Mesenchymal stem cell (in vitro differentiated cells and primary cell): Measurements from ENCODE around the gene OCIAD2.
"Not testable (repeated sequence)": the region's sequence is repeated elsewhere in the genome, so short reads cannot be mapped to it uniquely, and the experiment has no call there.

Experiments
- DNase-seq: peaks from one replicate; pipeline ENCODE4 v3.0.0-alpha.2; 2013
- H2AFZ ChIP-seq: one replicate; pipeline ENCODE4 v1.6.1; 2013; ENCODE audit warnings: low read depth, mild to moderate bottlenecking, control low read depth, inconsistent platforms, low read length, moderate library complexity
- H2AK5ac ChIP-seq: 2 replicates; pipeline ENCODE4 v1.6.1; 2013; ENCODE audit warnings: low read length, moderate library complexity, mild to moderate bottlenecking, inconsistent platforms; ENCODE audit not compliant: severe bottlenecking
- H2BK120ac ChIP-seq: one replicate; pipeline ENCODE4 v1.6.1; 2013; ENCODE audit warnings: low read depth, mild to moderate bottlenecking, inconsistent platforms, low read length, moderate library complexity
- H2BK12ac ChIP-seq, 2 experiments: one replicate each; pipeline ENCODE4 v1.6.1; 2013; ENCODE audit warnings: inconsistent platforms in 2 of 2, low read length in 2 of 2, mild to moderate bottlenecking in 2 of 2, moderate library complexity in 2 of 2, control low read depth in 1 of 2
- H2BK15ac ChIP-seq: one replicate; pipeline ENCODE4 v1.6.1; 2013; ENCODE audit warnings: mild to moderate bottlenecking, low read depth, inconsistent platforms; ENCODE audit not compliant: poor library complexity, severe bottlenecking
- H2BK5ac ChIP-seq: 2 replicates; pipeline ENCODE4 v1.6.1; 2013; ENCODE audit warnings: low read depth, mild to moderate bottlenecking, low read length, control low read depth, inconsistent platforms; ENCODE audit not compliant: poor library complexity, severe bottlenecking
- H3K14ac ChIP-seq, 2 experiments: one replicate each; pipeline ENCODE4 v1.6.1; 2013; ENCODE audit warnings: inconsistent platforms in 2 of 2, low read length in 2 of 2, control low read depth in 1 of 2, mild to moderate bottlenecking in 1 of 2, moderate library complexity in 1 of 2
- H3K18ac ChIP-seq, 2 experiments: one replicate each; pipeline ENCODE4 v1.6.1; 2013; ENCODE audit warnings: inconsistent platforms in 2 of 2, low read length in 2 of 2, control low read depth in 1 of 2, low read depth in 1 of 2, mild to moderate bottlenecking in 1 of 2
- H3K23ac ChIP-seq, 2 experiments: one replicate each; pipeline ENCODE4 v1.6.1; 2013; ENCODE audit warnings: inconsistent platforms in 2 of 2, low read length in 2 of 2, mild to moderate bottlenecking in 2 of 2, moderate library complexity in 2 of 2, control low read depth in 1 of 2
- H3K27ac ChIP-seq: 2 replicates; pipeline ENCODE4 v1.5.1; 2013; ENCODE audit warnings: mild to moderate bottlenecking, moderate library complexity, low read length, control low read depth, inconsistent platforms; ENCODE audit not compliant: poor library complexity, severe bottlenecking
- H3K27me3 ChIP-seq, 2 experiments: 2 replicates each; pipeline versions ENCODE4 v1.6.1 to v1.7.0; 2013; ENCODE audit warnings: low read length in 2 of 2, mild to moderate bottlenecking in 2 of 2, moderate library complexity in 2 of 2, control low read depth in 1 of 2, inconsistent platforms in 1 of 2; ENCODE audit not compliant: control insufficient read depth in 1 of 2, insufficient read depth in 1 of 2
- H3K36me3 ChIP-seq, 2 experiments: 2 replicates each; pipeline versions ENCODE4 v1.6.1 to v1.7.0; 2013; ENCODE audit warnings: low read length in 2 of 2, control low read depth in 1 of 2, inconsistent platforms in 1 of 2, low read depth in 1 of 2, mild to moderate bottlenecking in 1 of 2; ENCODE audit not compliant: insufficient read depth in 2 of 2, control insufficient read depth in 1 of 2
- H3K4ac ChIP-seq, 2 experiments: one replicate each; pipeline ENCODE4 v1.6.1; 2013; ENCODE audit warnings: inconsistent platforms in 2 of 2, low read length in 2 of 2, mild to moderate bottlenecking in 2 of 2, moderate library complexity in 2 of 2, control low read depth in 1 of 2, low read depth in 1 of 2
- H3K4me1 ChIP-seq: 2 replicates; pipeline ENCODE4 v1.6.1; 2013; ENCODE audit warnings: low read depth, low read length, control low read depth; ENCODE audit not compliant: control insufficient read depth, insufficient read depth
- H3K4me2 ChIP-seq: 2 replicates; pipeline ENCODE4 v1.6.1; 2013; ENCODE audit warnings: low read length, mild to moderate bottlenecking, inconsistent platforms; ENCODE audit not compliant: poor library complexity, severe bottlenecking
- H3K4me3 ChIP-seq, 2 experiments: 2 replicates each; pipeline versions ENCODE4 v1.5.1 to v1.7.0; 2013; ENCODE audit warnings: low read length in 2 of 2, mild to moderate bottlenecking in 2 of 2, control low read depth in 1 of 2, low read depth in 1 of 2; ENCODE audit not compliant: insufficient read depth in 1 of 2
- H3K79me1 ChIP-seq: replicated peaks from 2 replicates; pipeline ENCODE4 v1.6.1; 2013; ENCODE audit warnings: mild to moderate bottlenecking, control low read depth, low read length, inconsistent platforms; ENCODE audit not compliant: poor library complexity, severe bottlenecking
- H3K9ac ChIP-seq: 2 replicates; pipeline ENCODE4 v1.7.0; 2013; ENCODE audit warnings: mild to moderate bottlenecking, low read length, moderate library complexity
- H3K9me3 ChIP-seq: 2 replicates; pipeline ENCODE4 v1.7.0; 2013; ENCODE audit warnings: mild to moderate bottlenecking, low read length; ENCODE audit not compliant: control insufficient read depth
- H4K8ac ChIP-seq: one replicate; pipeline ENCODE4 v1.6.1; 2013; ENCODE audit warnings: inconsistent platforms, mild to moderate bottlenecking, low read length, moderate library complexity
- H4K91ac ChIP-seq: one replicate; pipeline ENCODE4 v1.6.1; 2013; ENCODE audit warnings: mild to moderate bottlenecking, low read length, inconsistent platforms
- WGBS: methylation state at CpG from one replicate; pipeline ENCODE4 v1.1.7; 2013; ENCODE audit warnings: mixed read lengths; 5-methylcytosine and 5-hydroxymethylcytosine counted together

Gene OCIAD2

DNA sequence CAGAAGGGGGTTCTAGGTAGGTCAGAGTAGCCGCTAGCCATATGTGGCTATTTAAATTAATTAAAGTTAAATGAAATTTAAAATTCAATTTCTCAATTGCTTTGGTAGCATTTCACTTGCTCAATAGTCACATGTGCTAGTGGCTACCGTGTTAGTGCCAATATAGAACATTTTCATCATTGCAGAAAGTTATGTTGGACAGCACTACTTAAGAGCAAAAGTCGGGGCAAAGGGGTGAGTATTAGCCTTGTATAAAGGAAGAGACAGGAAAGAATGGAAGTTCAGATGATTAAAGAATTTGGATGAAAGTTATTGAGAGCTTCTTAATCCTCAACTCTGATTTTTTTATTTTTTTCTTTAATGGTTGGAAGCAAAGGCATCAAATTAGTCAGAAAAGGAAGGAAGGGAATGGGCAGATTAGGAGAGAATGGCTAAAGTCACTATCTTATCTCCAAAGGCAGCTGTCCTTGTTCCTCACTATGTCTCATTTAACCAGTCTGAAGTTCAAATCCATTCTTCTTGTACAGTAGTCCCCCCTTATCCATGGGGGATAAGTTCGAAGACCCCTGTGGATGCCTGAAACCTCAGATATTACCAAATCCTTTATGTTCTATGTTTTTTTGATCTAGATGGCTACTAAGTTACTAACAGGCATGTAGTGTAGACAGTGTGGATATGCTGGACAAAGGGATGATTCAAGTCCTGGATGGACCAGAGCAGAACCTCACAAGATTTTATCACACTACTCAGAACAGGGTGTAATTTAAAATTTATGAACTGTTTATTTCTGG, 52.8 kb downstream of the OCIAD2 start:
- H3K14ac ChIP-seq, result no peak overlapping the region
- no peak overlapping the region for H3K27ac ChIP-seq
- no peak overlapping the region for H3K4me2 ChIP-seq
- H4K91ac ChIP-seq, result no peak overlapping the region
- H3K9ac ChIP-seq, result no peak overlapping the region
- 100% methylated on average over 2 of the region's 4 CpGs for WGBS
- H3K27me3 ChIP-seq, result no peaks in the 10 kb centered on the region
- H2BK15ac ChIP-seq, result no peak overlapping the region
- no peak overlapping the region for H2AK5ac ChIP-seq
- H4K8ac ChIP-seq, result no peak overlapping the region
- no peak overlapping the region for H2BK120ac ChIP-seq
- H2BK12ac ChIP-seq, result no peak overlapping the region
- no peak overlapping the region for H3K18ac ChIP-seq
- no peaks in the 10 kb centered on the region for H3K4me1 ChIP-seq
- H3K23ac ChIP-seq, result no peak overlapping the region
- H3K79me1 ChIP-seq, result peaks cover 14% of the 10 kb centered on the region
- H3K36me3 ChIP-seq, result peaks cover 17 to 82% of the 10 kb centered on the region in 2 experiments
- H2AFZ ChIP-seq, result no peak overlapping the region
- no peak overlapping the region for H3K4ac ChIP-seq
- H2BK5ac ChIP-seq, result no peak overlapping the region
- no peak overlapping the region for H3K4me3 ChIP-seq
- DNase-seq, result no peak
- no peaks in the 10 kb centered on the region for H3K9me3 ChIP-seq

DNA sequence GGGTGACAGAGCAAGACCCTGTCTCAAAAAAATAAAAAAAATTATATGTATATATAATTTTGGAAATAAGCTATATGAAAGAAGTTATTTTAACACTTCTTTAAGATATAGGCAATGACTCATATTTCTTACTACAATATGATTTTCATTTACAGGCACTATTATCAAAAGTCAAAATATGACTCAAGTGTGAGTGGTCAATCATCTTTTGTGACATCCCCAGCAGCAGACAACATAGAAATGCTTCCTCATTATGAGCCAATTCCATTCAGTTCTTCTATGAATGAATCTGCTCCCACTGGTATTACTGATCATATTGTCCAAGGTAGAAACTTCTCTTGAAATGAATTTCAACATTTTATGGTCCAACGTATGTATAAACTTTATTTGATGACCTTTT, 54.9 kb downstream of the OCIAD2 start:
- H2BK15ac ChIP-seq, result no peak overlapping the region
- H4K8ac ChIP-seq, result no peak overlapping the region
- no peak overlapping the region for H2AFZ ChIP-seq
- DNase-seq, result no peak
- H3K4me3 ChIP-seq, result no peak overlapping the region
- H3K4ac ChIP-seq, result no peak overlapping the region
- no peaks in the 10 kb centered on the region for H3K27me3 ChIP-seq
- no peak overlapping the region for H3K9ac ChIP-seq
- peaks cover 10 to 80% of the 10 kb centered on the region in 2 experiments for H3K36me3 ChIP-seq
- H2AK5ac ChIP-seq, result no peak overlapping the region
- no peaks in the 10 kb centered on the region for H3K4me1 ChIP-seq
- H3K79me1 ChIP-seq, result peaks cover 12% of the 10 kb centered on the region
- no peak overlapping the region for H3K4me2 ChIP-seq
- no peak overlapping the region for H2BK120ac ChIP-seq
- H2BK5ac ChIP-seq, result no peak overlapping the region
- no peaks in the 10 kb centered on the region for H3K9me3 ChIP-seq
- WGBS, result 83% methylated on average over 1 of the region's 1 CpG
- H3K23ac ChIP-seq, result no peak overlapping the region
- no peak overlapping the region for H3K14ac ChIP-seq
- H3K27ac ChIP-seq, result no peak overlapping the region
- no peak overlapping the region for H4K91ac ChIP-seq
- H2BK12ac ChIP-seq, result no peak overlapping the region
- no peak overlapping the region for H3K18ac ChIP-seq

DNA sequence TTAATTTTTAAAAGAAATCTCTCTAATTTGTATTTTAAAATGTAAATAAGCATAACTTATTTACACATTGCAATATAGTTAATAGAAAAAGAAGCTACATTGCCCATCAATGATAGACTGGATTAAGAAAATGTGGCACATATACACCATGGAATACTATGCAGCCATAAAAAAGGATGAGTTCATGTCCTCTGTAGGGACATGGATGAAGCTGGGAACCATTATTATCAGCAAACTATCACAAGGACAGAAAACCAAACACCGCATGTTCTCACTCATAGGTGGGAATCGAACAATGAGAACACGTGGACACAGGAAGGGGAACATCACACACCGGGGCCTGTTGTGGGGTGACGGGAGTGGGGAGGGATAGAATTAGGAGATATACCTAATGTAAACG, 57.8 kb downstream of the OCIAD2 start:
- not testable (repeated sequence) for H3K4me2 ChIP-seq, H3K4ac ChIP-seq, H3K79me1 ChIP-seq, DNase-seq, H3K14ac ChIP-seq, H3K4me3 ChIP-seq, H3K23ac ChIP-seq, H3K9me3 ChIP-seq, H4K91ac ChIP-seq, H3K4me1 ChIP-seq, H2BK120ac ChIP-seq, H3K27ac ChIP-seq, H3K27me3 ChIP-seq, H3K9ac ChIP-seq, H3K18ac ChIP-seq, H2BK15ac ChIP-seq, H4K8ac ChIP-seq, H2BK12ac ChIP-seq, H2BK5ac ChIP-seq, H2AK5ac ChIP-seq, H2AFZ ChIP-seq
- 100% methylated on average over 1 of the region's 6 CpGs for WGBS
- peaks cover 10 to 80% of the 10 kb centered on the region in 2 experiments for H3K36me3 ChIP-seq

DNA sequence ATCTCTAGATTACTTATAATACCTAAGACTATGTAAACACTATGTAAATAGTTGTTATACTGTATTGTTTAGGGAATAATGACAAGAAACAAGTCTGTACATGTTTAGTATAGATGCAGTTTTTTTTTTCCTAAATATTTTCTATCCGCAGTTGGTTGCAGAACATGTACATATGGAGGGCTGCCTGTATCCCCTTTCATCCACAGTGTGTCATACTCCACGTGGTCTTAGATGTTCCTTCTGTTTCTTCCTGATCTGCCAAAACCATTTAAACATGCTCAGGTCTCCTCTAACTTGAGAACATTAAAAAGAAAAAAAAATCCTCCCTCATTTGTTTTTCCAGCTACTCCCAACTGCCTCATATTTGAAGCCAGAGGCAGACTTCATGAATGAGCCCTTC, 61.7 kb downstream of the OCIAD2 start:
- Histone ChIP-seq H3K27ac (no peak overlapping the region), H4K8ac (no peak overlapping the region), H3K9me3 (no peaks in the 10 kb centered on the region), H3K4me1 (no peaks in the 10 kb centered on the region), H3K79me1 (peaks cover 8% of the 10 kb centered on the region), H2BK120ac (no peak overlapping the region), H2AK5ac (no peak overlapping the region), H2AFZ (no peak overlapping the region), H3K14ac (no peak overlapping the region), H3K4ac (no peak overlapping the region), H2BK12ac (no peak overlapping the region), H3K4me3 (no peak overlapping the region), H3K9ac (no peak overlapping the region), H3K27me3 (no peaks in the 10 kb centered on the region), H3K36me3 (peaks cover 3 to 88% of the 10 kb centered on the region in 2 experiments), H2BK15ac (no peak overlapping the region), H4K91ac (no peak overlapping the region), H2BK5ac (no peak overlapping the region), H3K23ac (no peak overlapping the region), H3K18ac (no peak overlapping the region), H3K4me2 (no peak overlapping the region)
- 97% methylated on average over 2 of the region's 2 CpGs for WGBS
- DNase-seq, result no peak
